Stimulated activated CD8-positive, alpha-beta memory T cell treated with anti-CD3 and anti-CD28 coated beads, Interleukin-15, amount 100 ng/mL, for 48 hours (primary cell): ENCODE measurements around the gene FBXL20.
"Not testable (repeated sequence)": the region's sequence is repeated elsewhere in the genome, so short reads cannot be mapped to it uniquely, and the experiment has no call there.

ENCODE experiments used
- DNase-seq, 2 donors: peaks; one replicate each; pipeline ENCODE4 v3.0.0-alpha.2; 2020; ENCODE audit warnings: low read depth in 2 of 2

Gene FBXL20, protein sequence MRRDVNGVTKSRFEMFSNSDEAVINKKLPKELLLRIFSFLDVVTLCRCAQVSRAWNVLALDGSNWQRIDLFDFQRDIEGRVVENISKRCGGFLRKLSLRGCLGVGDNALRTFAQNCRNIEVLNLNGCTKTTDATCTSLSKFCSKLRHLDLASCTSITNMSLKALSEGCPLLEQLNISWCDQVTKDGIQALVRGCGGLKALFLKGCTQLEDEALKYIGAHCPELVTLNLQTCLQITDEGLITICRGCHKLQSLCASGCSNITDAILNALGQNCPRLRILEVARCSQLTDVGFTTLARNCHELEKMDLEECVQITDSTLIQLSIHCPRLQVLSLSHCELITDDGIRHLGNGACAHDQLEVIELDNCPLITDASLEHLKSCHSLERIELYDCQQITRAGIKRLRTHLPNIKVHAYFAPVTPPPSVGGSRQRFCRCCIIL

DNA sequence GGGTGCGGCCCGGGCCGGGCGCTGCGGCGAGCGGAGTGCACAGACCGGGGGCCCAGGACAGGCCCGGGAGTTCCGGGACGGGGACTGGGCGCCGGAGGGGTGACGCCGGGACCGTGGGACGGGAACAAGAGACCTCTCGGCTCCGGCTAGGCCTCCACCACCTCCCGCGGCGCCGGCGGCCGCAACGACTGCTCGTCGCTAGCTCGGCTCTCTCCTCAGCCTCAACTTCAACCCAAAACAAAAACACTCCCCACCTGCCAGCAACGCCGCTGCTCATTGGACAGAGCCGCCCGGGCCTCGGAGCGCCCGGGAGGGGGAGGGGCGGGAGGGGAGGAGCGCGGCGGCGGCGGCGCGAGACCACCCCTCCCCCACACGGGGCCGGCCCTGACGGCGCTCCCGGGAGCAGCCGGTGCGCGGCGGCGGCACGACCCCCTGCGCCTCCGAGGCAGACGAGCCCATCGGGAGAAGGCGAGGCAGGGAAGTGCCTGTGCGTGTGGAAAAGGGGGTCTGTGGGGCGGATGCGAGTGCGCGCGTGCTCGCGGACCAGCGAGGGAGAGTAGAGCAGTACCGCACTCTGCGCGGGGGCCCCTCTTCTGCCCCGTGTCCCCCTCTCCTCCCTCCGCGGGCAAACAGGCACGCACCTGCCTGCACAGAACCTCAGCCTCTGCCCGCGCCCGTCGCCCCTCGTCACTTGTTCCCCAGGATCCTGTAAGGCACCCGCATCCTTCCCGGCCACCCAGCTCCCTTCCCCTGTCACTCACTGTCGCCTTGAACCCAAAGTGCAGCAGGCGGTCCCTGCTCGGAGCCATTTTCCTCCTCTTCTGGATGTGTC is at the start of gene FBXL20:
Gene FBXL20, minus strand, starts transcription at position 215 of the 832 bp plus-strand sequence. CDS start 224 bp downstream, outside the sequence.
- DNase-seq, result peak; percentile 84 to 85

DNA sequence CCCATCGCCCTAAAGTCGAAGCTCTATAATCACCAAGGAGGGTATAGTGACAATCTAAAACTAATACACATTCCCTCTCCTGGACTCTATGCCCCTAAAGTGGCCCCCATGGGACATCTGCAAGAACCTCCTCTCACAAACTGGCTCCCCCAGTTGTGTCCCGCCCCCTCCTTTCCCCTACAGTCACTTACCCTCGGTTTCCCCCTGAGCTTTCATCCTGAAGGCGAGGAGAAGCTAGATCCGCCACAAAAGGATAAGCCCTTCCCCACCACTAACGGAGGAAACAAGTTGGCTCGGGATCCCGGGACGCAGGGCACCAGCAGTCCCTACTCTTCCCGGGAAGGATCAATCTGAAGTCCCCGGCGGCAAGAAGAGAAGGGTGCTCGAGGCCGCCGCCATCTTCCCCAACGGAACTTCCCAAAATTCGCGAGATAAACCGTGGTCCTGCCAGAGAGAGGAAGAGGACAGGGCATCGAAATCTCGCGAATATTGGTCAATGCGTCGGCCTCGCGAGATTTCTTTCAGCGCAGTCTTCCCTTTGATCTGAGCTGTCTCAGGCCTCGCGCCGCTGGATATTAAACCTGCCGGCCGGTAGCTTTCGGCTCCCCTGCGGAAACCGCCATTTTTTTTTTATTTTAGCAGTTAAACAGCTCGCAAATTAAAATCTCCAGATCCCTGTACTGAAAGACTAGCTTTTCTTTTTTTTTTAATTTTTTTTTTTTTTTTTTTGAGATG is 49.6 kb upstream of the FBXL20 start, which contains the start of gene MED1:
Gene MED1, minus strand, starts transcription at position 417 of the 735 bp plus-strand sequence. Its CDS starts 201 bp downstream, at position 216.
- DNase-seq, result peak; percentile 87 to 91

DNA sequence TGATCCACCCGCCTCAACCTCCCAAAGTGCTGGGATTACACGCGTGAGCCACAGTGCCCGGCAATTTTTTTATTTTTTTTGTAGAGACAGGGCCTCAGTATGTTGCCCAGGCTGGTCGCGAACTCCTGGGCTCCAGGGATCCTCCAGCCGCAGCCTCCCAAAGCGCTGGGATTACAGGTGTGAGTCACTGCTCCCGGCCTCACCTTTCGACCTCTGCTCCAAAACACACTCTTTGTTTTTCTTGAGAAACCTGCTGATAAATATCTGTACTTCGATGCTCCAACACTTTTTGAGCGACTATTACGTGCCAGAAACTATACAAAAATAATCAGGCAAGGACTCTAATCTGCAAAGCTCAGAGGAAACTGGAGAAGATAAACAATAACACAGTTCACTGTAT is 48.6 kb upstream of the FBXL20 start:
- no peak for DNase-seq

DNA sequence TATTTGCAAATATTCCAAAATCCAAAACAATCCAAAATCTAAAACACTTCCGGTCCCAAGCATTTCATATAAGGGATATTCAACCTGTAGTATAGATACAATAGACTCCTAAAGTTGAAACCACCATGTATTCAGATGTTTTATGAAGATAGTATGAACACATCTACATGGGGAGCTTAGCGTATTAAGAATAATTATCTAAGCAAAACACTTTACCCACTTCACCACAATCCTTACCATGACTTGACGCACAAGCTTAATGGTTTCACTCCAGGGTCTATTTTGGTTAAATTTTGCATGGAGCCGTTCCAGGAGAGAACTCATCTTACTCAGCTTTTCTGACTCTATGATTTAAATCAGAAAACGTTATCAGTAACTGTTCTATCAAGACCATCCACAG is 46.1 kb upstream of the FBXL20 start:
- DNase-seq, result no peak

DNA sequence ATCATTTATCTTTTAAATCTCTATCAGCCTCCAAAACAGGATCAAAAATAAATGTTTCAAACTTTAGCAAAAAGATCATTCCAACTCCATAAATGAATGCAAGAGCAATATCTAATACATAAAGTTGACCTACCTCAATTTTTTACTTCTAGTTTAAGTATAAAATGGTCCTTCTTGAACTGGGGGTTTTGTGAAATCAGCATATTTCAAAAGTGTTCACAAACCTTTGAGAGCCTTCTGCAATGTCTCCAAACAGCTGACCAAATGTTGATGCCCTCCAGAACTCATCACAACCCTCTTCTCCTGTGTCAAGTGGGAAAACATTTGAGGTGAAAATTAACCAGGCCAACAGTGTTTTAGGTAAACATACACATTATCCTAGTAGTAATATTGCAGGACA is 41.9 kb upstream of the FBXL20 start:
- DNase-seq, result no peak

DNA sequence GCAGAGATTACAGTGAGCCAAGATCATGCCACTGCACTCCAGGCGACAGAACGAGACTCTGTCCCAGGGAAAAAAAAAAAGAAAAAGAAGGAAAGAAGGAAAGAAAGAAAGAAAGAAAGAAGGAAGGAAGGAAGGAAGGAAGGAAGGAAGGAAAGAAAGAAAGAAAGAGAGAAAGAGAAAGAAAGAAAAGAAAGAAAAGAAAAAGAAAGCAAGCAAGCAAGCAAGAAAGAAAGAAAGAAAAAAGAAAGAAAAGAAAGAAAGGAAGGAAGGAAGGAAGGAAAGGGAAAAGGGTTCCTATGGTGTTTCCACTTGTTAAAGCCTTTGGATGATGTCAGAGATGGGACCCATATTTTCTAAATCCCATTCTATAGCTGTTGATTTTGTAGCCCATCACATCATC is 38.4 kb upstream of the FBXL20 start:
- not testable (repeated sequence) for DNase-seq

DNA sequence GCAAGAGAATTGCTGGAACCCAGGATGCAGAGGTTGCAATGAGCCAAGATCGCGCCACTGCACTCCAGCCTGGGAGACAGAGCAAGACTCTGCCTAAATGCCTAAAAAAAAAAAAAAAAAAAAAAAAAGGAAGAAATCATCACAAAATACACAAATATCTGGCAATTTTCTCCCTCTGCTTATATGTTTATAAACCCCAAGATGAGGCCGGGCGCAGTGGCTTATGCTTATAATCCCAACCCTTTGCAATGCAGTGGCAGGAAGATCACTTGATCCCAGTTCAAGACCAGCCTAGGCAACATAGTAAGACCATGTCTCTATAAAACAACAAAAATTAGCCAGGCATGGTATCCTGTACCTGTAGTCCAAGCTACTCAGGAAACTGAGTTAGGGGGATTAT is 28.2 kb upstream of the FBXL20 start:
- DNase-seq, result no peak

DNA sequence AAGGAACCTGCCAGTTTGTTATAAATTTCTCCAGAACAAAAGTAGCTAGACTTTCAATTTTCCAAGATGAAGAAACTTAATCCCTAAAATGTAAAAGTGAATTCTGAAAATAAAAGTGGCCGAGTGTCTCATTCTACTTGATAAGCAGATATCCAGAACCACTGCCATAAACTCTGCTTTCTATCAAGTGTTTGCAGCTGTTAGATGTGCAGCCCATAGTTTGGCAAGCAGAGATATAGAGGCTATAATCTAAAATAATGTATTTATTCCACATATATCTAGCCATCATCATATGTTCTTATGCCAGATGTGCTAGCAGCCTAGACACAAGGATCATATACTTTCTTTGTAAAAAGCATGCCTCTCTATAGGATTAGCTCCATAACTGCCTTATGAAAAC is 14.7 kb upstream of the FBXL20 start:
- DNase-seq, result no peak

DNA sequence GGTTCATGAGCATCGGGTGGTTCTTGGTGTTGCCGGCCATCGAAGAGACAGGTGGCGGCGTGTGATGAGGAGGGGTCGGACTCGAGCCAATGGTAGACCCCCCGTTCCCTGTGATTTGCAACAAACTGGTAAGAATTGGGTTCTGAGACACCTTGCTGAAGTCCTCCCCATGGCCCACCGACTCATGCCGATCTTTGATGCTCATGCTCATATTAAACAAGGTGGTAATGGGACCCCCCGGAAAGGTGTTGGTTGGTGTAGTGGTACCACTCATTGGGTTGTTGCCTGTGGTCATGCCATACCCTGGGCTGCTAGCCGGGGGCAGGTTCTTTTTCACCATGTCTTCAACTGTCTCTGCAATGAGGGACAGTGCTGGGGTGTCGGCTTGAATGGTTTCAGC is 8.9 kb upstream of the FBXL20 start:
- no peak for DNase-seq

DNA sequence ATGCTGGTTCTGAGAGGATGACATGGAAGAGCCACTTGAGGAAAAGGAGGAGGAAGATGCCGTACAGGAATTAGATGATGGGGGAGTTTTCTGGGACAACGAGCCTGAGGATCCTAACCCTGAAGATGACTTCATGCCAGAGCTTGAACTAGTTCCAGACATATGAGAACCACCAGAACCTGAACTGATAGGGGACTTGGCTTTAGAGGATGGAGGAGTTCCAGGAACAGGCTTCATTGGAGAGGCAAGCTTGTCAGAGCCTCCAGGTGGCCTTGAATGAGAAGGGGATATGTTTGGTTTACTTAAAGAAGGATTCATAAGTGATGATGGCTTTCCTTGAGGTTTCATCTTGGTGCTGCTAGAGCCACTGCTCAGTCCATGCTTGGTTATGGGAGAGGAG is 6.9 kb upstream of the FBXL20 start:
- DNase-seq, result no peak

DNA sequence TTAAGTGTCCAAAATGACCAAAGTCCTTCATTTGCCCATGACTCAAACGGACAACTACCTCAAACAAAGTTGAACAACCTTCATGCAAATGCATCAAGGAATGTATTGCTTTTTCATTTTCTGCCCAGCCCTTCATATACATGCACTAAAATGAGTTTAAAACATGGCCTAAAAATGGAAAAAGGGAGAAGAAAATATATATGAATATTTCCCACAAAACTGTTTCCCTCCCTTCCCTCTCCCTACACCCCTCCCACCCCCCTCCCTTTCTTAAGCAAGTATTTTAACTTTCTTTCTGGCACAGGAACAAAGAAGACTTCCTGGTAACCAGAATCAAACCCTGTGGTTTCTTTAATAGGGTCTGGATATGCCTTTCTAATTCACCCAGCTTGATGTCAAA is 5.5 kb upstream of the FBXL20 start:
- no peak for DNase-seq

DNA sequence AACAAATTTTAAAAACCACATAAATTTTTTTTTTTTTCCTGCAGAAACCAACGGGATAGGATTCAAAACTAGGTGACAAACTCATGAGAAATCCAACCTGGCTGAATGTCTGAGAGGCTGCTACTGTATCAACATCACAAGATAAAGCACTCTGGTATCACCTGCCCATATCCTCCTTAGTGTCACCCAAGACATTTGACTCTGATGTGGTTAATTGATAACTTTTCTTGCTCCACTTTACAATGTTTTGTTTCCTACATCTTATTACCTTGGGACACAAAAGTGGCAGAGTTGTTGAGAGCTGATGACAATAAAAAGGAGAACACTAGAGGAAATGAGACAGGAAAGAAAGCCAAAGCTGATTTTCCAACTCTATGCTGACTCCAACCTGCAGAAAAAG is 4.0 kb upstream of the FBXL20 start:
- no peak for DNase-seq

DNA sequence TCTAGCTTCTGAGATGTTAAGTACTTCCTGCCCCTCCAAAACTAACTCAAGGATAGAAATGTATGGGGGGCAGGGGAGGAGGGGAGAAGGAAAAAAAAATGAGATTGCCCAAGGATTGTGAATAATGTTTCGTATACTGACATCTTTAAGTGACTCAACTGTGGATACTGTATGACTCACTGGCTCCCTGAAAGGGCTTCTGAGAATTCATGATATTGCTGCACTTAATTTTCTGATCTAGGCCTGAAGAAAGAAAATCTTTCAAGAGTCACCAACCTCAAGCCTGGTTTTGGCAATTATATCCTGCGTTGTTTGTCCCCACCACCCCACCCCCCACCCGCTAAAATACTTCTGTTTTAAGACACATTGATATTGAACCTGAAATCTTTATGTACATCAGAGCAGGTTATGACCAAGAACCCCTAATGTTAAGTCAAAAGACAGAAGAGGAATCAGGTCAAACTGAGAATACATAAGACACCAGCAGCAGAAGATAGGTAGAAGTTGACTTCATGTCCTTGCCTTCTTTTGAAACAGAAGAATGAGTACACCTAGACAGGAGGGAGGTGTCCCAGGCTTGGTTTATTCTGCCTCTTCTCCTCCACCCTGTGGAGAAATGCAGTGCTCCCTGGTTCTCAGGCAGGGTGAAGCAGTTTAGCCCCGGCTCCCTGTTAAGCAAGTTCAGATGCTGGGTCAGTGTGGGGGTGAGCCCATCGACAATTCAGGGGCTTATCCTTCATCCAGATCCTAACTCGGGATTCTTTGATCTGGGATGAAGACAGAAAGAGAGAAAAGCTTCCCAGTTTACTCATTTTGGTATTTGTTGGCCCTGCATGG is 3.3 kb upstream of the FBXL20 start:
- peak; percentile 7 to 14 for DNase-seq

DNA sequence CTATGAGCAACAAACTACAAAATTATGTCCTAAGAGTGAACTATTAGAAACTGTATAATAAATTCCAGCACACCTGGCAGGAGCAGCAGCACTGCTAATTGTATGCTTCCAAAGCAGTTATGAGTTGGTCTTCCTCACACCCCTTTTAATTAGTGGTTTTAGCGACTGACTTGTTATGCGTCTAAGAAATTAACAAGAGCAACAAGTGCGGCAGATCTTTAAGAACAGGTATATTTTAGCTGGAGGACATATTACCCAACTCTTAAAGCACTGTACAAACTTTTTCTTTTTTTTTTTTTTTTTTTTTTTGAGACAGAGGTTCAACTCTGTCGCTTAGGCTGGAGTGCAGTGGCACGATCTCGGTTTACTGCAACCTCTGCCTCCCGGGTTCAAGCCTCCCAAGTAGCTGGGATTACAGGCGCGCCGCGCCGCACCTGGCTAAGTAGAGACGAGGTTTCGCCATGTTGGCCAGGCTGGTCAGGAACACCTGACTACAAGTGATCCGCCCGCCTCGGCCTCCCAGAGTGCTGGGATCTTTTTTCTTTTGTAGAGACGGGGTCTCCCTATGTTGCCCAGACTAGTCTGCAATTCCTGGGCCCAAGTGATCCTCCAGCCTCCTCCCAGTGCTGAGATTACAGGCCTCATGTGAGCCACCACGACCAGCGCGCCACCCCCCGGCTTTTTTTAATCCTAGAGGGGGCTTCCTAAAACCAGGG is 1.6 kb upstream of the FBXL20 start:
- no peak for DNase-seq

DNA sequence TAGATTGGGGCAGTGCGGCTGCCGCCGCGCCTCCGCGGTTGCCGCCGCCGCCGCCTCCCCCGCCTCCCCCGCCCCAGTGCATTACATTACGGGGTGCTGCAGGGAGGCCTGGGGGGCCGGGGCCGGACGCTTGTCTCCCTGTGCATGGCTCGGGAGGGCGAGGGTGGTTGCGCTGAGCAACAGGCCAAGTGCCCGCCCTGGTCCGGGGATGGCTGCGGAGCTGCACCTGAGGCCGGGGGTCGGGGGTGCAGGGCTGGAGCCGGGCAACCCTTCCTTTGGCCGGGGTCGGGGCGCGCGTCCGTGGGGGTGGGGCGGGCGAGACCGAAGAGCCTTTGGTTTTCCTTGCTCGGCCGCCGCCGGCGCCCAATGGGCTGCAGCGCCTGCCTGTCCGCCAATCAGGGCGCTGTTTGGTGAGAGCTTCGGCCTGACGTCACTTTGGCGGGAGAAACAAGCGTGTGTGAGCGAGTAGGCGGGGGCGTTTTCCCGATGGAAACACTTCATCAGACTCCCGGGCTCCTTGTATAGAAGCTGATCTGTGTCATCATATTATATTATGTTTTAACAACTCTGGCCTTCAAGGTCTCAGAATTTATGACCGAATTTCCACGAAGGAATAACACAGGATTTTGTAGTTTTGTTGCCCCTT is 941 bp upstream of the FBXL20 start:
- DNase-seq, result peak; percentile 90

DNA sequence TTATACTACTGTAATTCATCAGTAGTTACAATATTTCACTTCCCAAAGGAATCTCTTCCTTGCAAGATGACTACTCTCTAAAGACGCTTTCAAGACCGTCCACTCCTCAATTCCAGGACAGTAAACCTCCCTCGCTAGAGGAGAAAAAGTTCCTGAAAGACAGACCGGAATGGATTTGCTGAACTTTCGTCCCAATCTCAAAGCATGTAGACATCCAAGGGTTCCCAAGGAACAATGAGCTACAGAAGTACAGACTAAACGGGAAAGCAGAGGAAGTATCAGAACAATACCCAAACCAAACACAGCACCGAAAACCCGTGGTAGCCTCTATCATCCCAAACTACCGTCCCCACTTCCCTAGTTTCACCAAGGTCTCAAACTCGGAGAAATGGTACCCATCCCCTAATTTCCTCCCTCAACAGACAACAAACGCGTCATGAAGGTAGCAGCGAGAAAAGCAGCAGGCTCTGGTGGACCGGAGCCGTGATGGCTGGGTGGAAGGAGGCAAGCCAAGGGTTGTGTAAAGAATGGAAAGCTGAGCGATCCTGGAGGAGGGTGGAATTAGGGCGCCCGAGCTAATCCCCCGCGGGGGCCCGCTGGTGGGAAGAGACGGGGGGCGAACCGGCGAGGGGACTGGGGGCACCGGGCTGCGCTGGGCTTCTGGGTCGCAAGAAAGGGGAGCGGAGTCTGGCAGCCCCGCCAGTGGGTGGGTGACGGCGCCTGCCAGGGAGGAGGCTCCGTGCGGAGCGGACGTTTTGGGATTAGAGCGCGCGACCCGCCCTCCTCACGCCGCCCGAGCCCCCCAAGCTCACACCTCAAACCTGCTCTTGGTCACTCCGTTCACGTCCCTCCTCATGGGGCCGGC is 647 bp downstream of the FBXL20 start:
- no peak for DNase-seq

DNA sequence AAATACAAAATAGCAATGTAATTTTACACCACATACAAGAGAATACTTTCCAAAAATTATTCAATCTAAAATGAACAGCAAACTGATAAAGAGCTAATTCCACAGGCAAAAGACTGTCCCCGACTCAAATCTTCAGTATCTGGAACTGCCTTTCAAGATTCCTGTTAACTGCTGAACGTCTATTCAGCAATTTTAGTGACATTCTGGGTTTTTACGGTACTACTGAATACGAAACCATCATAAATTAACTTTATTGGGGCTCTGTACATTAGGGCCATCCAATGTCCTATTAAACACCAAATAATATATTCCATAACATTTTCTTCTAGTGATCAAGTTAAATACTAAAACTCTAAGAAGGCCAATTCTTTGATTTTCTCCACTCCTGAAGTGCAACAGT is 1.6 kb downstream of the FBXL20 start:
- DNase-seq, result no peak

DNA sequence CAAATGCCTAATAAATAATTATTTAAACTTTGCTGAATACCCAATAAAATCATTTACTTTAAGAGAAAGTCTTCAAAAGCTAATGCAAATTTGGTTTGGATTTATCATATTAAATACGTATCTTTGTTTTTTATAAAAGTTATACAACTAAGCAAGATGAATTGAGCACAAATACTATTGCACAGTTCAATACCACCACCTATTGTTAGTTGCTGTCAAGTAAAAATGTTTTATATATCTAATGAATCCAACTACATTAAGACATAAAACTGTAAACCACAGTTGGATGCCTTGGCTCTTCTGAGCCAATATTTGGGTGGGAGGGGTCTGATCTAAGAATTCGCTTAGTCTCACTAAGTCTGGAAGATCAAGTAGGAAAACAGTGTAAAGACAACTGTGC is 7.7 kb downstream of the FBXL20 start:
- no peak for DNase-seq

DNA sequence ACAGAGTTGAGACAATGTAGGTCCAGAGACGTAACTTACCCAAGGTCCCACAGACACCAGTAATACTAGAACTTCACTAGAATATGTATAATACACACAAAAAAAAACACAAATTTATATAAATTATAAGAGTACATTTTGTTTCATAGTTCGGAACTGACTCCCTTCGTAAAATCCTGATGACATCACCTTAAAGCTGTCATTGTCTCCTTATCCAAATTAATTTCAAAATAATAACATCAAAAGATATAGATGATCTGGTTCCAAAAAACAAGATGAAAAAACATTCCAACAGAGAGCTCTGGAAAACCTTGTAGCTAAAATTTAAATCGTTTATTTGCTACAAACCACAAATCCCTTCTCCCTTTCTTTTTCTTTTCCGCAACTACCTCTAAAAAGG is 10.0 kb downstream of the FBXL20 start:
- no peak for DNase-seq
